GM18498 (cell line): Measurements from ENCODE around the gene GTF2A1L.

ENCODE experiments used
- ATAC-seq: cut with Tn5 transposase; IDR thresholded peaks from one replicate; pipeline ENCODE4 v1.9.1; 2021; ENCODE audit warnings: mild to moderate bottlenecking, moderate library complexity; ENCODE audit not compliant: unreplicated experiment

GTF2A1L gene

DNA sequence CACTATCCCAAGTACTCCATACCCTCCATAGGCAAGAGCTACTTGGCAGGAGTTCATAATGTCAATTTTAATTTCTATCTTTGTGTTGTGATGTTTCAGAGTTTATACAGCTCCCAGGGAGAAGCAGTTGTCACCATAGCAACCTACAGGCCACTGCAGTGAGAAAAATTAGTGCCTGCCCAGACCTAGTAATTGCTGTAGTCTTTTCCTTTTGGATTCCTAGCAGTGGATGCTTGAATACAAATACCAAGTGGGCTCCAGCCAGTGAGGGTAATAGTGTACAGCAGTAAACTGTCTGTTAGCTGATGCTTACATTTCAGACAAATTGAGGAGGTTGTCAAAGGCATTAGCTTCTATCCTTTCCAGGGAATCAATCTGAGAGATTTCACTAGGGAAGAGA, 111.2 kb downstream of the GTF2A1L start:
- no peak for ATAC-seq
